ENCODE measurements around the gene MARCKSL1. TPM values are rescaled to one million over a fixed set of nuclear protein-coding genes. Genes with fewer than 3 reads are reported as not detected.

MARCKSL1 gene
- total and polyA plus RNA-seq, 2 of the 13 experiments (the other 11 are each of a cell fraction or from before 2014, with no cell fraction given), result 81.9 to 155 TPM

DNA sequence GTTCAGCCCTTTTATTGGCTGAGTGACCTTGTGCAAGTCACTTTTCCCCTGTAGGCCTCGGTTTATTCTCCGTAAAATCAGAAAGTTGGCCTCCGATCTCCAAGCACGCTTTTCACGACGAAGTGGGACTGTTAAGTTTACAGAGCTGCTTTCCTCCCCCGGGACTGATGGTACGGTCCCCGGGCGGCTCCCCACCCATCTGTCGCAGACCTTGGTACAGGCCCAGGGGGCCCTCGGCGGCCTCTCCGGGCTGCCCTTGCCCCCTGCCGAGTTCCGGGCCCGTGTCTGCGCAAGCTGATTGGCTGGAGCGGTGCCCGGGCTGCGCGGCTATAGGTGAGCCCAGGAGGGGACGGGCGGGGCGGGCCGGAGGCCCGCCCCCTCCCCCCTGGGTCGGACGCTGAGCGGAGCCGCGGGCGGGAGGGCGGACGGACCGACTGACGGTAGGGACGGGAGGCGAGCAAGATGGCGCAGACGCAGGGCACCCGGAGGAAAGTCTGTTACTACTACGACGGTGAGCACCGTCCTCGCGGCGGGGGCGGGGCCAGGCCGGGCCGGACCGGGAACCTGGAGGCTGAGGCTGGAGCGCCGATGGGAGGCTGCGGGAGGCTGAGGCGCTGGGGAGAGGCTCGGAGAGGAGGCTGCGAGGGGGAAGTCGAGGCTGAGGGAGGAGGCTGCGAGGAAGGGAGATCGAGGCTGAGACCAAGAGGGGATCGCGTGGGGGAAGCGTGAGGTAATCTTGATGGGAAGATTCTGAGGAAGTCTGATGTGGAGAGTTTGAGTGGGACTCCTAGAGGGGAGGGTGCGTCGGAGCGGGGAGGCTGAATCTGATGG, 44.1 kb downstream of the MARCKSL1 start, which contains the start of gene HDAC1 (continued):
- TF ChIP-seq, protein P1, sequence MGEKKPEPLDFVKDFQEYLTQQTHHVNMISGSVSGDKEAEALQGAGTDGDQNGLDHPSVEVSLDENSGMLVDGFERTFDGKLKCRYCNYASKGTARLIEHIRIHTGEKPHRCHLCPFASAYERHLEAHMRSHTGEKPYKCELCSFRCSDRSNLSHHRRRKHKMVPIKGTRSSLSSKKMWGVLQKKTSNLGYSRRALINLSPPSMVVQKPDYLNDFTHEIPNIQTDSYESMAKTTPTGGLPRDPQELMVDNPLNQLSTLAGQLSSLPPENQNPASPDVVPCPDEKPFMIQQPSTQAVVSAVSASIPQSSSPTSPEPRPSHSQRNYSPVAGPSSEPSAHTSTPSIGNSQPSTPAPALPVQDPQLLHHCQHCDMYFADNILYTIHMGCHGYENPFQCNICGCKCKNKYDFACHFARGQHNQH (CRISPR knock-in tag; IDR thresholded peaks at IDR 0.05), result no peak
- TF ChIP-seq ZNF12 (CRISPR knock-in tag; IDR thresholded peaks at IDR 0.05) (no peak), CHCHD3 (CRISPR knock-in tag; IDR thresholded peaks at IDR 0.05) (no peak), ZSCAN30 (CRISPR knock-in tag; IDR thresholded peaks at IDR 0.05) (no peak), MYC (CRISPR knock-in tag; IDR thresholded peaks at IDR 0.05; ENCODE audit: borderline replicate concordance) (peak; percentile 63), NR2F2 (IDR thresholded peaks at IDR 0.05; ENCODE audit: borderline replicate concordance, low read depth) (no peak)
- TF ChIP-seq, protein P2, sequence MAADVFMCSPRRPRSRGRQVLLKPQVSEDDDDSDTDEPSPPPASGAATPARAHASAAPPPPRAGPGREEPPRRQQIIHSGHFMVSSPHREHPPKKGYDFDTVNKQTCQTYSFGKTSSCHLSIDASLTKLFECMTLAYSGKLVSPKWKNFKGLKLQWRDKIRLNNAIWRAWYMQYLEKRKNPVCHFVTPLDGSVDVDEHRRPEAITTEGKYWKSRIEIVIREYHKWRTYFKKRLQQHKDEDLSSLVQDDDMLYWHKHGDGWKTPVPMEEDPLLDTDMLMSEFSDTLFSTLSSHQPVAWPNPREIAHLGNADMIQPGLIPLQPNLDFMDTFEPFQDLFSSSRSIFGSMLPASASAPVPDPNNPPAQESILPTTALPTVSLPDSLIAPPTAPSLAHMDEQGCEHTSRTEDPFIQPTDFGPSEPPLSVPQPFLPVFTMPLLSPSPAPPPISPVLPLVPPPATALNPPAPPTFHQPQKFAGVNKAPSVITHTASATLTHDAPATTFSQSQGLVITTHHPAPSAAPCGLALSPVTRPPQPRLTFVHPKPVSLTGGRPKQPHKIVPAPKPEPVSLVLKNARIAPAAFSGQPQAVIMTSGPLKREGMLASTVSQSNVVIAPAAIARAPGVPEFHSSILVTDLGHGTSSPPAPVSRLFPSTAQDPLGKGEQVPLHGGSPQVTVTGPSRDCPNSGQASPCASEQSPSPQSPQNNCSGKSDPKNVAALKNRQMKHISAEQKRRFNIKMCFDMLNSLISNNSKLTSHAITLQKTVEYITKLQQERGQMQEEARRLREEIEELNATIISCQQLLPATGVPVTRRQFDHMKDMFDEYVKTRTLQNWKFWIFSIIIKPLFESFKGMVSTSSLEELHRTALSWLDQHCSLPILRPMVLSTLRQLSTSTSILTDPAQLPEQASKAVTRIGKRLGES (CRISPR knock-in tag; IDR thresholded peaks at IDR 0.05; ENCODE audit: borderline replicate concordance), result no peak
- TF ChIP-seq, protein P3, sequence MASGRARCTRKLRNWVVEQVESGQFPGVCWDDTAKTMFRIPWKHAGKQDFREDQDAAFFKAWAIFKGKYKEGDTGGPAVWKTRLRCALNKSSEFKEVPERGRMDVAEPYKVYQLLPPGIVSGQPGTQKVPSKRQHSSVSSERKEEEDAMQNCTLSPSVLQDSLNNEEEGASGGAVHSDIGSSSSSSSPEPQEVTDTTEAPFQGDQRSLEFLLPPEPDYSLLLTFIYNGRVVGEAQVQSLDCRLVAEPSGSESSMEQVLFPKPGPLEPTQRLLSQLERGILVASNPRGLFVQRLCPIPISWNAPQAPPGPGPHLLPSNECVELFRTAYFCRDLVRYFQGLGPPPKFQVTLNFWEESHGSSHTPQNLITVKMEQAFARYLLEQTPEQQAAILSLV (CRISPR knock-in tag; IDR thresholded peaks at IDR 0.05; ENCODE audit: borderline replicate concordance), result peak; percentile 69; the same call in 1 of the 2 replicates
- TF ChIP-seq, protein P4, sequence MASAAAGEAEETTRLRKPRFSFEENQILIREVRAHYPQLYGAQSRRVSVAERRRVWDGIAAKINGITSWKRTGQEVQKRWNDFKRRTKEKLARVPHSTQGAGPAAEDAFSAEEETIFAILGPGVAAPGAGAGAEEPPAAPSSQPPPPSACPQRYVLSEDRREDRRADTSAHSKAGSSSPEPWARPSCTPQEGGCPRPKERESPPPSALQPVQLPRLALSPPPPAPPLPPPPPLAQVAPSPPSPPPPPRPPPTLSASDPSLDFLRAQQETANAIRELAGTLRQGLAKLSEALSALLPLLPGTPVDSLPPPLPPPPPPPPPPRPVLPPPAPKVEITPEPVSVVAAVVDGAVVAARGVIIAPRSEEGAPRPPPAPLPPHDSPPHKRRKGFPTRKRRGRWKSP (CRISPR knock-in tag; IDR thresholded peaks at IDR 0.05), result no peak
- TF ChIP-seq, protein P5, sequence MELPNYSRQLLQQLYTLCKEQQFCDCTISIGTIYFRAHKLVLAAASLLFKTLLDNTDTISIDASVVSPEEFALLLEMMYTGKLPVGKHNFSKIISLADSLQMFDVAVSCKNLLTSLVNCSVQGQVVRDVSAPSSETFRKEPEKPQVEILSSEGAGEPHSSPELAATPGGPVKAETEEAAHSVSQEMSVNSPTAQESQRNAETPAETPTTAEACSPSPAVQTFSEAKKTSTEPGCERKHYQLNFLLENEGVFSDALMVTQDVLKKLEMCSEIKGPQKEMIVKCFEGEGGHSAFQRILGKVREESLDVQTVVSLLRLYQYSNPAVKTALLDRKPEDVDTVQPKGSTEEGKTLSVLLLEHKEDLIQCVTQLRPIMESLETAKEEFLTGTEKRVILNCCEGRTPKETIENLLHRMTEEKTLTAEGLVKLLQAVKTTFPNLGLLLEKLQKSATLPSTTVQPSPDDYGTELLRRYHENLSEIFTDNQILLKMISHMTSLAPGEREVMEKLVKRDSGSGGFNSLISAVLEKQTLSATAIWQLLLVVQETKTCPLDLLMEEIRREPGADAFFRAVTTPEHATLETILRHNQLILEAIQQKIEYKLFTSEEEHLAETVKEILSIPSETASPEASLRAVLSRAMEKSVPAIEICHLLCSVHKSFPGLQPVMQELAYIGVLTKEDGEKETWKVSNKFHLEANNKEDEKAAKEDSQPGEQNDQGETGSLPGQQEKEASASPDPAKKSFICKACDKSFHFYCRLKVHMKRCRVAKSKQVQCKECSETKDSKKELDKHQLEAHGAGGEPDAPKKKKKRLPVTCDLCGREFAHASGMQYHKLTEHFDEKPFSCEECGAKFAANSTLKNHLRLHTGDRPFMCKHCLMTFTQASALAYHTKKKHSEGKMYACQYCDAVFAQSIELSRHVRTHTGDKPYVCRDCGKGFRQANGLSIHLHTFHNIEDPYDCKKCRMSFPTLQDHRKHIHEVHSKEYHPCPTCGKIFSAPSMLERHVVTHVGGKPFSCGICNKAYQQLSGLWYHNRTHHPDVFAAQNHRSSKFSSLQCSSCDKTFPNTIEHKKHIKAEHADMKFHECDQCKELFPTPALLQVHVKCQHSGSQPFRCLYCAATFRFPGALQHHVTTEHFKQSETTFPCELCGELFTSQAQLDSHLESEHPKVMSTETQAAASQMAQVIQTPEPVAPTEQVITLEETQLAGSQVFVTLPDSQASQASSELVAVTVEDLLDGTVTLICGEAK (IDR thresholded peaks at IDR 0.05), result no peak
- TF ChIP-seq, protein P5 (CRISPR knock-in tag; IDR thresholded peaks at IDR 0.05), result no peak; the same call in 1 of the 2 replicates

Data from HepG2 (cell line).